ENCODE data around the gene EEF2. TPM values are rescaled to one million over a fixed set of nuclear protein-coding genes. Genes with fewer than 3 reads are reported as not detected.

EEF2 gene
- total RNA-seq, 2 experiments from 2014 or later: 2,756 to 2,866 TPM

- Histone ChIP-seq H3K4me3 (ENCODE audit: low read length) (no peak overlapping the region), H3K27me3 (ENCODE audit: control insufficient read depth in 1 of 2, insufficient read depth in 2 of 2, low read length in 2 of 2) (no peaks in the 10 kb centered on the region), H3K27ac (ENCODE audit: low read depth in 1 of 2, low read length in 2 of 2) (no peak overlapping the region), H3K4me1 (ENCODE audit: insufficient read depth, low read length) (peaks cover 1% of the 10 kb centered on the region), H3K36me3 (ENCODE audit: insufficient read depth, low read length) (peaks cover 68% of the 10 kb centered on the region), H3K9me3 (ENCODE audit: control insufficient read depth in 1 of 2, insufficient read depth in 1 of 2, low read length in 2 of 2) (no peaks in the 10 kb centered on the region)
- intact Hi-C loops (cut with DNase I, micrococcal nuclease): no loop called here
- ATAC-seq (ENCODE audit: poor library complexity) (no peak), DNase-seq (no peak)
- no peak overlapping the region for H3K4me3 Mint-ChIP-seq
- ChIA-PET POLR2A (no interaction called here), CTCF (no interaction called here)
- H3K4me1 Mint-ChIP-seq (ENCODE audit: low read depth): no peaks in the 10 kb centered on the region
- no peaks in the 10 kb centered on the region for H3K27me3 Mint-ChIP-seq
- H3K36me3 Mint-ChIP-seq (ENCODE audit: low read depth): peaks cover 39% of the 10 kb centered on the region
- H3K9me3 Mint-ChIP-seq: no peaks in the 10 kb centered on the region
- no peak overlapping the region for H3K27ac Mint-ChIP-seq
- no peak for TF ChIP-seq CTCF (IDR thresholded peaks at IDR 0.05)
Observed at GRCh38 chr19:3961007-3961406, 24.3 kb downstream of the EEF2 start.

- Histone ChIP-seq H3K4me3 (ENCODE audit: low read length) (no peak overlapping the region), H3K36me3 (ENCODE audit: insufficient read depth, low read length) (peaks cover 58% of the 10 kb centered on the region), H3K27ac (ENCODE audit: low read depth in 1 of 2, low read length in 2 of 2) (no peak overlapping the region), H3K27me3 (ENCODE audit: control insufficient read depth in 1 of 2, insufficient read depth in 2 of 2, low read length in 2 of 2) (no peaks in the 10 kb centered on the region), H3K9me3 (ENCODE audit: control insufficient read depth in 1 of 2, insufficient read depth in 1 of 2, low read length in 2 of 2) (no peaks in the 10 kb centered on the region), H3K4me1 (ENCODE audit: insufficient read depth, low read length) (no peaks in the 10 kb centered on the region)
- Mint-ChIP-seq H3K27me3 (no peaks in the 10 kb centered on the region), H3K36me3 (ENCODE audit: low read depth) (peaks cover 31% of the 10 kb centered on the region), H3K4me1 (ENCODE audit: low read depth) (no peaks in the 10 kb centered on the region), H3K4me3 (no peak overlapping the region), H3K9me3 (no peaks in the 10 kb centered on the region), H3K27ac (no peak overlapping the region)
- ChIA-PET POLR2A (no interaction called here), CTCF (no interaction called here)
- no peak for DNase-seq
- intact Hi-C loops (cut with DNase I, micrococcal nuclease): no loop called here
- ATAC-seq (ENCODE audit: poor library complexity): no peak
- no peak for TF ChIP-seq CTCF (IDR thresholded peaks at IDR 0.05)
Observed at GRCh38 chr19:3959766-3960131, 25.5 kb downstream of the EEF2 start.

GRCh38 chr19:3958836-3959765 is 26.2 kb downstream of the EEF2 start:
- Histone ChIP-seq H3K9me3 (ENCODE audit: control insufficient read depth in 1 of 2, insufficient read depth in 1 of 2, low read length in 2 of 2) (no peaks in the 10 kb centered on the region), H3K27ac (ENCODE audit: low read depth in 1 of 2, low read length in 2 of 2) (no peak overlapping the region), H3K27me3 (ENCODE audit: control insufficient read depth in 1 of 2, insufficient read depth in 2 of 2, low read length in 2 of 2) (no peaks in the 10 kb centered on the region), H3K4me1 (ENCODE audit: insufficient read depth, low read length) (no peaks in the 10 kb centered on the region), H3K36me3 (ENCODE audit: insufficient read depth, low read length) (peaks cover 53% of the 10 kb centered on the region), H3K4me3 (ENCODE audit: low read length) (no peak overlapping the region)
- Mint-ChIP-seq H3K4me1 (ENCODE audit: low read depth) (no peaks in the 10 kb centered on the region), H3K27me3 (no peaks in the 10 kb centered on the region), H3K4me3 (no peak overlapping the region), H3K27ac (no peak overlapping the region), H3K9me3 (no peaks in the 10 kb centered on the region), H3K36me3 (ENCODE audit: low read depth) (peaks cover 28% of the 10 kb centered on the region)
- ATAC-seq (ENCODE audit: poor library complexity) (no peak), DNase-seq (no peak)
- ChIA-PET CTCF (no interaction called here), POLR2A (no interaction called here)
- intact Hi-C loops (cut with DNase I, micrococcal nuclease): no loop called here
- TF ChIP-seq CTCF (IDR thresholded peaks at IDR 0.05): no peak

Data from CD4-positive, alpha-beta T cell (primary cell).